VCaP (cell line): Measurements from ENCODE around the gene ARAP1.

Experiments
- H3K27ac ChIP-seq: fragments of 450-650 bp; 2 replicates; pipeline ENCODE4 v1.5.1; 2017
- CTCF ChIP-seq: fragments of 450-650 bp; conservative IDR thresholded peaks from 2 replicates; pipeline ENCODE4 v1.5.1; 2017; ENCODE audit warnings: mild to moderate bottlenecking, moderate library complexity

Gene ARAP1

DNA sequence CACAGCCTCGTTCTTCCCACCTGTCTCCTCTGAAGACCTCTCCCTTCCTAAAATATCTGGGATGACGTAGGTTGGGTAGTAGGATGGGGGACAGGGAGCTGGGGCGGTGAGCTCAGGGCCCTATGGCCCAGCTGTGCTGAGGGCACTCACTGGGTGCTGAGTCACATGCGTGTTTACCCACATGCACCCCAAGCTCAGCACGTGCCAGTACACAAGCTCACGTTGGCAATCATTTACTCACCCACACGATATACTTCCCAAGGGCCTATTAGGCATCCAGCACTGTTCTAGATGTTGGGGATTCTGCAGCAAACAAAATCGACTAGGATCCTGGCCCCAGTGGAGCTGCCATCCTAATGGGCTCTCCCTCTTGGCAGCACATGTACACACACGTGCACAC lies 28.7 kb downstream of the ARAP1 start:
- no peak for TF ChIP-seq CTCF
- peak overlapping the region; percentile 93 for H3K27ac ChIP-seq

GRCh38 chr11:72722050-72722748 lies 30.0 kb downstream of the ARAP1 start:
- H3K27ac ChIP-seq = peak overlapping the region; percentile 93
- no peak for TF ChIP-seq CTCF

DNA sequence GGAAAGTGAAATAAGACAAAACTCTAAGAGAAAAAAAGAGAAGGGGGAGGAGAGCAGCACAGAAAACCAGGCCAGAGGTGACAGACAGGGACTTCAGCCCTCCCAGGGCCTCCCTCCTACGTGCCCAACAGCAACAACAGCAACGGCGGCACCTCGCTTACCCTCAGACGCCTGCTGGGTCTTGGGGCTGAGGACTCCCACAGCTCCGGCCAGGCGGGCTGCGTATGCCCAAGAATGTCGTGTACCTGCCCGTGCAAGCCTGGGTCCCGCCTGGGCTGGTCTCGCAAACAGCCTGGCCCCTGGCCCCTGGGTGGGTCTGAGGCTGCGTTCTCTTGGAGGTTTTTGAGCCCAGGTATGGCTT lies 30.5 kb downstream of the ARAP1 start:
- no peak for TF ChIP-seq CTCF
- H3K27ac ChIP-seq = peak overlapping the region; percentile 93

GRCh38 chr11:72721276-72721675 lies 30.9 kb downstream of the ARAP1 start:
- H3K27ac ChIP-seq = peak overlapping the region; percentile 93
- no peak for TF ChIP-seq CTCF

GRCh38 chr11:72720784-72721183 lies 31.4 kb downstream of the ARAP1 start:
- no peak for TF ChIP-seq CTCF
- H3K27ac ChIP-seq = peak overlapping the region; percentile 93; the same call in 1 of the 2 replicates

- H3K27ac ChIP-seq = peak overlapping the region; percentile 93; the same call in 1 of the 2 replicates
- no peak for TF ChIP-seq CTCF
These were observed 32.2 kb downstream of the ARAP1 start for GRCh38 chr11:72720047-72720446.

DNA sequence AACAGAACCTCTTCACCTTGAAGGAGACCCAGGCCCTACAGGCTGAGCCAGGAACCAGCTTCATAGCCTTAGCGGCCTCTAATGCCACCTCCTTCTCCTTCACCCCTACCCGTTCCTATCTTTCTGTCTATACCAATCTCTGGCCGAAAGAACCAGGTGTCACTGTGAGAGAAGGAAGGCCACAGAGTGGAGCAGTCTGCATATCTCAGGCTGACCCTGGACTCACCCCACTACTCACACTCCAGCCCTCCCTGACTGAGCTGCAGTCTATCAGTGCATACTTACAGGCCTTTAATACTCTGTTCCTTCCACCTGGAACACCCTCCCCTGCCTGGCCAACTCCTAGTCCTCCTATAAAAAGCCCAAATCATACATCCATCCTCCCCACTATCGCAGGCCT lies 32.7 kb downstream of the ARAP1 start:
- TF ChIP-seq CTCF = no peak

More for the DNA sequence above, 32.7 kb downstream of the ARAP1 start:
- peak overlapping the region; percentile 93; the same call in 1 of the 2 replicates for H3K27ac ChIP-seq
